ENCODE measurements around the gene FRMD4A. TPM values are rescaled to one million over a fixed set of nuclear protein-coding genes. Genes with fewer than 3 reads are reported as not detected.

Gene FRMD4A
- total and polyA plus RNA-seq, 2 of the 4 experiments (the other 2 are of a cell fraction), result 30.3 to 68.8 TPM

DNA sequence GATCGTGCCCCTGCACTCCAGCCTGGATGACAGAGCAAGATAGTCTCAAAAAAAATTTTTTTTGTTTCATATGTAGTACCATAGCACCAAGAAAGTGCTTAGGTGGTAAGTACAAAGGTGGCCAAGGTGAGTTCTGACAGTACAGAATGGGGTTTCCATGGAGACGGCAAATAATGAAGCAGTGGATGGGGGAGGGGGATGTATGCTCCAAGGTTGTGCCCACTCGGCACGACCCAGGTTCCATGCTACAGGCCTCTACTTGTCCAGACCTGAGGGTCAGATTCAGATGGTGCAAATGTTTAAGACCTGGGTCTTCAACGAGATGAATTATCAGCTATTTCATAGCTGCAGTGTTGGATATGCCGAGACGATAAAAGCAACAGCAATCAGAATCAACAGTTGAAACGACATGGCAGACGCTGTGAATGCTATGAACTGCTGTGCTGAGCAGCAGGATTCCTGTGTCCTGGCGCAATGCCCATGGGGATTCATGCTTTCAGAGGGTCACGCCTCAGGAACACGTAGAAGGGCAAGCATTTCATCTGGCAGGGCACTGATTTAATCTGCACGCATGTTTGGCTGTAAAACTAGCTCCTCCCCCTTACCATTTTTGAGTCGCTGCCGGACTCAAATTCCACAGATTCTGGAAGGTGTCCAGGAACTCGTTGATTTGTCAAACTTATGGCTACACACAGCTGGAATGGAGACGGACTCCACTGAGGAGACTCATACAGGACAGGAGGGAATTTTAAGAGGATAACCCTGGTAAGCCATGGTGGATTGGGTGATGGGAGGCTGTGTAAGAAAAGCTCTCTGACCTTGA is 256.5 kb downstream of the FRMD4A start:
- H4K5ac ChIP-seq (ENCODE audit: low read depth, low read length), result peak overlapping the region; percentile 62
- peak overlapping the region; percentile 86; the same call in 2 of the 3 replicates for H2BK15ac ChIP-seq (ENCODE audit: low read depth, low read length)
- no peaks in the 10 kb centered on the region for H3K36me3 ChIP-seq (ENCODE audit: control insufficient read depth, insufficient read depth, low read length)
- peak overlapping the region; percentile 80 for H2BK5ac ChIP-seq (ENCODE audit: low read depth, low read length, poor library complexity, severe bottlenecking)
- POLR2A ChIA-PET (ENCODE audit: unreplicated experiment), result interaction anchor here (0.6 kb wide), 1 partner anchor 146 kb away, joined by 3 read pairs; no protein-coding TSS in a partner anchor
- peak overlapping the region; percentile 46 for H3K4me2 ChIP-seq (ENCODE audit: low read depth, low read length)
- H3K79me1 ChIP-seq (ENCODE audit: low read depth in 1 of 2, low read length in 2 of 2), result no peaks in the 10 kb centered on the region
- ATAC-seq (ENCODE audit: low read depth) (peak; percentile 96), DNase-seq (peak; percentile 100)
- H2BK120ac ChIP-seq (ENCODE audit: low read depth, low read length), result peak overlapping the region; percentile 98
- no peak overlapping the region for H3K4me3 ChIP-seq (ENCODE audit: insufficient read depth, low read depth, low read length)
- H2AFZ ChIP-seq (replicated peaks; ENCODE audit: low read length, poor library complexity), result peak overlapping the region; percentile 85
- intact Hi-C loops (cut with micrococcal nuclease) (loop anchor here (1.0 to 5.0 kb wide), 2 partner anchors 34 to 102 kb away; no protein-coding TSS in a partner anchor), in situ Hi-C loops (cut with MboI; ENCODE audit: low sequenced_read_pairs) (no loop called here), dilution Hi-C loops (cut with HindIII; ENCODE audit: low sequenced_read_pairs, unreplicated experiment) (no loop called here)
- peak overlapping the region; percentile 93 for H2AK5ac ChIP-seq (ENCODE audit: low read depth, low read length)
- peak overlapping the region; percentile 64 for H3K18ac ChIP-seq (ENCODE audit: low read depth, low read length)
- peak overlapping the region; percentile 37 for H3K9ac ChIP-seq (ENCODE audit: low read depth, low read length)
- peak overlapping the region; percentile 83 for H3K56ac ChIP-seq (ENCODE audit: extremely low read depth, insufficient read depth, low read length)
- peak overlapping the region; percentile 91 for H4K91ac ChIP-seq (ENCODE audit: insufficient read depth, low read depth, low read length)
- H2AK9ac ChIP-seq (replicated peaks; ENCODE audit: low read depth, low read length, poor library complexity), result peak overlapping the region; percentile 42
- H2BK20ac ChIP-seq (ENCODE audit: low read depth, low read length), result peak overlapping the region; percentile 97
- peak overlapping the region; percentile 69 for H3K23ac ChIP-seq (ENCODE audit: low read depth, low read length)
- H4K20me1 ChIP-seq (ENCODE audit: insufficient read depth, low read length), result no peaks in the 10 kb centered on the region
- H3K9me3 ChIP-seq (ENCODE audit: control insufficient read depth, insufficient read depth, low read length), result peaks cover 8% of the 10 kb centered on the region
- H3K4ac ChIP-seq (ENCODE audit: low read depth, low read length), result peak overlapping the region; percentile 97
- WGBS, 2 experiments (ENCODE audit: extremely low coverage in 2 of 2, insufficient read length in 1 of 2), result 34% methylated on average over 8 of the region's 17 CpGs; no CpG with 5 or more reads in 1 of the 2 experiments
- no TSS peak for BruUV-seq (replicated peaks)
- H3K9me1 ChIP-seq (ENCODE audit: insufficient read depth, low read length), result peaks cover 11% of the 10 kb centered on the region; the same call in 1 of the 2 replicates
- CTCF ChIA-PET, result interaction anchor here (0.5 to 1.0 kb wide), 3 partner anchors 19 to 750 kb away, joined by 3 to 5 read pairs (median 3); no protein-coding TSS in a partner anchor
- no peaks in the 10 kb centered on the region for H3K27me3 ChIP-seq (ENCODE audit: control insufficient read depth, insufficient read depth, low read length)
- peak overlapping the region; percentile 39 to 91 for H4K8ac ChIP-seq (ENCODE audit: low read depth in 2 of 2, low read length in 2 of 2)
- peak overlapping the region; percentile 93 for H3K14ac ChIP-seq (replicated peaks; ENCODE audit: low read depth, low read length)
- H3K4me1 ChIP-seq (ENCODE audit: control insufficient read depth, insufficient read depth, low read length), result peaks cover 6% of the 10 kb centered on the region
- H3K27ac ChIP-seq (ENCODE audit: insufficient read depth, low read length), result peak overlapping the region; percentile 86
- TF ChIP-seq RFX5 (IDR thresholded peaks at IDR 0.05; ENCODE audit: low read depth, low read length), result no peak
- peak; percentile 28 for TF ChIP-seq RCOR1 (IDR thresholded peaks at IDR 0.05; ENCODE audit: insufficient replicate concordance, low read length)
- no peak for TF ChIP-seq SMC3 (IDR thresholded peaks at IDR 0.05; ENCODE audit: low read depth, low read length)
- no peak; the same call in 1 of the 2 replicates for TF ChIP-seq RAD21 (IDR thresholded peaks at IDR 0.05; ENCODE audit: low read length)
- TF ChIP-seq CTCF (conservative IDR thresholded peaks at IDR 0.05; ENCODE audit: low read depth, low read length), result no peak
- no peak for TF ChIP-seq POLR2A (IDR thresholded peaks at IDR 0.05; ENCODE audit: low read depth, low read length)
- peak; percentile 62 for TF ChIP-seq FOS (IDR thresholded peaks at IDR 0.05; ENCODE audit: low read depth, low read length)
- TF ChIP-seq NFE2L2 (IDR thresholded peaks at IDR 0.05; ENCODE audit: low read depth, low read length), result peak; percentile 25; the same call in 1 of the 2 replicates
- no peak for TF ChIP-seq CHD1 (IDR thresholded peaks at IDR 0.05; ENCODE audit: low read depth, low read length)
- TF ChIP-seq CEBPB (IDR thresholded peaks at IDR 0.05; ENCODE audit: low read depth, low read length), result peak; percentile 60; the same call in 1 of the 2 replicates
- TF ChIP-seq, protein P1, sequence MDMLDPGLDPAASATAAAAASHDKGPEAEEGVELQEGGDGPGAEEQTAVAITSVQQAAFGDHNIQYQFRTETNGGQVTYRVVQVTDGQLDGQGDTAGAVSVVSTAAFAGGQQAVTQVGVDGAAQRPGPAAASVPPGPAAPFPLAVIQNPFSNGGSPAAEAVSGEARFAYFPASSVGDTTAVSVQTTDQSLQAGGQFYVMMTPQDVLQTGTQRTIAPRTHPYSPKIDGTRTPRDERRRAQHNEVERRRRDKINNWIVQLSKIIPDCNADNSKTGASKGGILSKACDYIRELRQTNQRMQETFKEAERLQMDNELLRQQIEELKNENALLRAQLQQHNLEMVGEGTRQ (IDR thresholded peaks at IDR 0.05; ENCODE audit: low read depth, low read length), result no peak
- peak; percentile 86 for TF ChIP-seq BHLHE40 (IDR thresholded peaks at IDR 0.05; ENCODE audit: low read depth, low read length)
- TF ChIP-seq MAFK (IDR thresholded peaks at IDR 0.05; ENCODE audit: low read depth, low read length), result peak; percentile 66
- TF ChIP-seq MAZ (IDR thresholded peaks at IDR 0.05; ENCODE audit: borderline replicate concordance, low read depth, low read length), result no peak

All from IMR-90 (cell line).